Head of caudate nucleus (tissue), 42 donors: ENCODE data around the gene GRAMD1B.
A peak's percentile ranks its signal among the peaks of the same experiment; 100 is the strongest.

ENCODE experiments used
- DNase-seq, 42 donors: peaks; one replicate each; pipeline versions ENCODE4 v3.0.0 to v3.0.0-alpha.2; 2020 to 2021; ENCODE audit warnings: mixed read lengths in 7 of 42
- intact Hi-C: fragments of 100-400 bp; cut with DNase I; formaldehyde crosslinking; loops from one replicate; pipeline ENCODE4 v1.15.0; 2022

Gene GRAMD1B

DNA sequence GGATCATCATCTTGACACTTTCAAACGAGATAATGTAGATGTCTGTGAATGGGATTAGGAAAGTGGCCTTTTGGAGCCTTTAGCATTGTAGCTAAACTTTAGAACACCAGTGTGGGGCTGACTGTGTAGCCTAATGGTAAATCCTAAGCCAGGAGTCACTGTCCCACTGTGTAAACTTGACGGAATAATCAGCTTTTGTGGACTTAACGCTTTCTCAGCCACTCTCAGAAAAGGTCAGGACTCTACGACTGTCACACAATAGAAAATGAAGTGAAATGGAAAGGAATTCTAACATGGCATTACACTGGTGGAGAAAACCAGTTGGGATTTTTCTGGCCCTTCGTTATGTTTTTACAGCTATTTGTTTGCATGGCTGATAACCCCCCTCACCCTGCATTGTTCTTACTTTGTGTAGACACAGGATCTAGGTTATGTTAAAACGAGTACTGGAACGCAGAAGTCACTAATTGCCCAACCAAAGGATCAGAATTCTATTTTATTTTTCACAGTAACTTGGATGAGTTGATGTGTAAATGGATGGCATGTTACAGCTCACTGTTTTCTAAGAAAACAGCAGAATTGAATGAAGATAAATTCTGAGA is 22.0 kb upstream of the GRAMD1B start:
- DNase-seq: no peak
- intact Hi-C loops: loop anchor here (10.0 kb wide), 1 partner anchor 67 kb away; no protein-coding TSS in a partner anchor

DNA sequence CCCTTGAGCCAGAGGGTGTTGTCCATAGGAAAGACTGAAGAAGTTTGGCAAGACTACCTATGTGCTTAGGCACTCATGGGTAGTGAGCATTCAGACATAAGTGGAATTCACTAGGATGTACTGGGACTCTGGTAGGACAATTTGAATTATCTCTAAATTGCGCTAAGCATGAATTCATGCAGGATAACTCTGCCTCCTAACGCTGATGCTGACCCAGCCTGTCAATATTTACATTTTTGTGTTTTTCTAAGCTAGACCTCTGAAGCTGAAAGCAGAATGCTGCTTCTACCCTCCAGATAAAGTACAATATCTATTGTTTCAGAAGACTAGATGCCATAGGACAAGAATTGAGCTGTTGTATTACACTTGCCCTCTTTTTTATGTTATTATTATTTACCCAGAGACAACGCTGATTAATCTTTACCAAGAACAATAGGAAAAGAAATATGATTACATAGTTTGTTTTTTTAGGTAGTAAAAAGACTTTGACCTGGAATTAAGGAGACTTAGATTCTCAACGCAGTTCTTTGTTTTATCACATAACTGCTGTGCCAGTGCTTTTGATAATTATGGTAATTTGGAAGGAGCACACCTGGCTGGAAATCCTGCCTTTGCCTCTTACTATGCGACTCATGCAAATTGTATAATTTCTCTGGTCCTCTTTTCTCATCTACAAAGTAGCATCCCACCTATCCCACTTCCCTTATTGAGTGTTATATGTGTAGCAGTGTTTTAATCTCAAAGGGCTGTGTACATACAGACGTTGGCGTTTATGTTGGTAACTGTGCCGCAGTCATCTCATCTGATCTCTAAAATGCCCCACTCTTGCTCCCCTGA is 21.2 kb upstream of the GRAMD1B start:
- intact Hi-C loops: loop anchor here (10.0 kb wide), 1 partner anchor 66 kb away; no protein-coding TSS in a partner anchor
- no peak for DNase-seq

DNA sequence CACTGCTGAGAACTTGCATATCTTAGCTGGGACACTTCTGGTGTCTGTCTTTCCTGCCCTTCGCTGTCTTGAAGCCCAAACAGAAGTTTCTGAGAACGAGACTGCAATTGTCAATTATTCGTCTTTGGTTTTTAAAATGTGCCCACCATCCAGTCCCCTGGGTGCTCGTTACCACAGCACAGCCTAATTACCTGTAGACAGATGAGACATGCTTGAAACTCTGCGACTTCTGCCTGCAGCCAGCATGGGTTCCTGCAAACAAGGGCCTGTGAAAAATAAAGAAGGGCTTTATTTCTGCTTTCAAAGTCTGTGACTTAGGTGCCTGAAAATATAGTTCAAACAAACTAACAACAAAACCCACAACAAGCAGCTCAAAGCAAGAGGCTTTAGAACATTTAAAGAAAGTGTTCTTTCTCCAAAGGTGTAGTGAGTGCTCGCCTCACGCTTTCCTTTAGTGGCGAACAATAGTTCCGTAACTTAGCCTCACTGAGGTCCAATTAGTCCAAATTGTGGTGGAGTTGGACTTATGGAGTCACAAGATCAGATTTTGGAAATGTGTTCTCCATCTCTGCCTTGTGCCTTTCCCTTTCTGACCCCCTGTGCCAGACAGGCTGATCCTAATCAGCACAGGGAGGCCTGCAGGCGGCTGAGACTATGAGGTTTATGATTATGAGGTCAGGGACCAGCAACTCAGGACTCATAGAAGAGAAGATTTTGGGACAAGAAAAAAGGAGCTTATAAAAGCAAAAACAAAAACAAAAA is 20.4 kb upstream of the GRAMD1B start:
- intact Hi-C loops: loop anchor here (10.0 kb wide), 1 partner anchor 65 kb away; no protein-coding TSS in a partner anchor
- no peak for DNase-seq

DNA sequence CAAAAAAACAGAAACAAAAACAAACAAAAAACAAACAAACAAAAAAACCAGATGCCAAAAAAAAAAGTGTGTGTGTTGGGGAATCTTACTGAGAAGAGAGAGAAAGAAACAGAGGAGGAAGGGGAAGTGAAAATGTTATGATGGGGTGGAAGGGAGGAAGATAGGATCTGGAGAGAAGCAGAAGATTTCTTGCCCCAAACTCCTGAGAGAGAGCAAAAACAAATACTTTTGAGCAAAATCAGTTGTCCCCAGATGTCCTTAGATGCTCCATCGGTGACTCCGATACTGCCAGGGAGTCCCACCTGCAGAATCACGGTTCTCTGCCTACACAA is 19.9 kb upstream of the GRAMD1B start:
- no peak for DNase-seq
- intact Hi-C loops: no loop called here

DNA sequence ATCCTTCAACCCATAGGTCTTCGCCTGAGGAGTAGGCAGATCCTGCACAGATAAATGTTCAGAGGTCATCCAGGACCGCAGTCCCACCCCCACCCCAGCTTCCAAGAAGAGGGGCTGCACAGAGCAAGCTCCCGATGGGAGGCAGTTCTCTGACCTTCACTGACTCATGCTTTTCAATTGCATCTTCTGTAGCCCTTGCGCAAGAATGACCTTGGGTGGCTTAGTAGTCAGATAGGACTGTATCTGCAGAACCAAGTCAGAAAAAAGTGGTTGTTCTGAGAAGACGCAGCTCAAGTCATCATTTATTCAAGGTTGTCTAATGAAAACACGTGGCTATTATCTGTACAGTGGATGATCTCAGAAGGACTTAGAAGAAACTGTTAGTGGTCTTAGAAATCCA is 16.4 kb upstream of the GRAMD1B start:
- intact Hi-C loops: no loop called here

DNA sequence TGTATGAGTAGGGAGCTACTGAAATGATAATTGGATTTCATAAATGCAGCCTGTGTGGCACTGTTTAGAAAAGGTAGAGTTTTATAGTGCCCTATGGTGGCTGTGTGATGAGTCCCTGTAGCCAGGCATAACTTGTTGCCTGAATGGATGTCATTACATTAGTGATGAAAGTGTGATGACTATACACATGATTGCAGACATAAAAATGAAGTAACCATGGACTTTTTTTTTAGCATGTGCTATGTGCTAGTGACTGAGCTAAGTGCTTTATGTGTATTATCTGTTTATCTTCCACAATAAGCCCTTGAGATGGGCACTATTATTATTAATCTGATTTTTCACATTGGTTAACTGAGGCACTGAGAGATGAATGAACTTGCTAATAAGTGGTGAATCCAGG is 13.5 kb upstream of the GRAMD1B start:
- no peak for DNase-seq
- intact Hi-C loops: no loop called here

More for the DNA sequence above, 16.4 kb upstream of the GRAMD1B start:
- no peak for DNase-seq

DNA sequence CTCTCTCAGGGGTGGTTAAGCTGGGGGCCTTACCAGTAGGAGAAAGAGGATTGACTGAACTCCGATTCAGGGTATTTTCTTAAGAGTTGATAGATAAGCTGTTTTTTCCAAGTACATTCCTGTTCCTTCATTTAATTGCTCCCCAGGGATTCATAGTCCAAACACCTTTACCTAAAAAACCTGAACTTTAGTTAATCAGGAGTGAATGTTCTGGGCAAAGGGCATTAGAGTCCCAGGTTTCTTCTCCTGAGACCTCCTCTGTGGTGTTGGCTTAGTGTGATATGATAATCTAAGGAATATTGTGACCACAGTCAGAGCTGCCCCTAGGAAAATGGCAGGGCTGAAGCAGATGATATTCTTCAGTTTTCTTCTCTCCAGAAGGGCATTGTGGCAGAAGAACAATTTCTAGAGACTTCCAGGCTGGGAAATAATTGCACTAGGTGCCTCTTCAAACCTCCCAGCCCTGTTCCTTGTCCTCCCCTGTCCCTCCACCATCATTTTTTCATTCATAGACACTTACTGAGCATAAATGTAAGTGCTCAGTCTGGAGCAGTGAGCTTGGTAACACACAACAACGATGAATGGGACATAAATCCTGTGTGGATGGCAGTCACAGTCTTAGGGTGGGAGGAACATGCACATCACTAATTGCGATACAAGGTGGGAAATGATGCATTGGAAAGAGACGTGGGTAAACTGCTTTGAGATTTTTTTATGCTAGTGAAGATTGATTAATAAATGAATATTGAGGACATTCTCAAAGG is 11.5 kb upstream of the GRAMD1B start:
- intact Hi-C loops: no loop called here
- DNase-seq: no peak

DNA sequence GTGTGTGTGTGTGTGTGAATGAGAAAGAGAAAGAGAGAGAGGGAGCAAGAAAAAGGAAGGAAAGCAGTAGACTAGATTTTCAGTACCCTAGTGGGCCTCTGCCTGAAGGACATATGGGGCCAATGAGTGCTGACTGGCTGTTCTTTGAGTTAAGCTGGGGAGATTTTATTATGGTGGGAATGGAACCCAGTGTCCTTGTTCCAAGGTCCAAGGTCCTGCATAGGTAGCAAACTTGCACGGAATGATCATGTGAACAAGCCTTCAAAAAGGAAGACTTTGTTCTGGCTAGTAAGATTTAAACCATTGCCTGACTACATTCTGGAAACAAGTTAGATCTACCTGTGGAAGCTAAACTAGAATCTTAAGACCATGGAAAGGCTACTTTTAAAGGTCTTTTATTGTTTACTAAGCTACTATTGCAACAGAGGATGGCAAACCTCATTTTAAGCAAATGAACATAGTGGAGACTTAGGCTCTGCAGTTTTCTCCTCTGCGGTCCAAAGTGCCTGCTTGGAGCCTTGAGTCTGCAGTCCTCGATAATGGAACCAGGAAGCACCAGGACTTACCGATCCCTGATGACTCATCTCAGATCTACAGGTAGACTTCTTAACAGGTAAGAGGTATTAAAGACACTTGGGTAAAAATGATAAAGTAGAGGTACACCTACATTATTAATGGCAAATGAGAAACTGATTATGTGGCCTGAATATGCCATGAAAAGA is 10.2 kb upstream of the GRAMD1B start:
- no peak for DNase-seq
- intact Hi-C loops: no loop called here

DNA sequence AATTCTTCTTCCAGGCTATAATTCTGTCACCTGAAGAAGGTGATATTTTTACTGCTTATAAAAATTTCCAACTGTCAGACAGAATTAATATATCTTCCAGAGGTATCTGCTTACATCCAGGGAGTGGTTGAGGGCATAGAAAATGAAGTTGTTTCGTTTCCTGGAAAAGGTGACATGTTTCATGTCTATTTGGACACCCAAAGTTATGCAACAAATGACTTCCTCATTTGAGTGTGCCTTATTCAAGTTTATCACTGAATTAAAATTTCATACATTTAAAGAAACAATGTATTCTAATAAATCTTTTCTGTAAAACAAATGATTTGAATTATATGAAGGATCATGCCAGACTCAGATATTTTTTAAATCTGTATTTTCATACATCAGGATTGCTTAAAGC is 8.5 kb upstream of the GRAMD1B start:
- intact Hi-C loops: no loop called here
- no peak for DNase-seq

DNA sequence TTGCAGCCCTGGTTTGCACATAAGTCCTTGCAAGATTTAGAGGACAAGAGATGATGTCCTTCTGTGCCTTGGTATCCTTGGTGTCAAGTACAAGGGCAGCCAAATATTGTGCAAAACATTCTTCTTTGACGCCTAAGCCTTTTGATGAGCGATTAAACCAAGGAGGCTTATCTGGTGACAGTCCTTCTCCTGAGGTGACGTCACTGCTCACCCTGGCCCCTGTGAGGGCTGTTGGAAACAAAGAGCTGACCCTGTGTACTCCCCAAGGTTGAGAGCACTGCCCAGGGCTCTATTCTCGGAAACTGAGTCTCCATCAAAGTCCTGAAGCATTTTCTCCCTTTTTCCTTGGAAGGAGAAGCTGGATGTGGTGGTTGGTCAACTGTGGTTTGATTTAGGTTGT is 4.7 kb upstream of the GRAMD1B start:
- DNase-seq: no peak
- intact Hi-C loops: no loop called here

DNA sequence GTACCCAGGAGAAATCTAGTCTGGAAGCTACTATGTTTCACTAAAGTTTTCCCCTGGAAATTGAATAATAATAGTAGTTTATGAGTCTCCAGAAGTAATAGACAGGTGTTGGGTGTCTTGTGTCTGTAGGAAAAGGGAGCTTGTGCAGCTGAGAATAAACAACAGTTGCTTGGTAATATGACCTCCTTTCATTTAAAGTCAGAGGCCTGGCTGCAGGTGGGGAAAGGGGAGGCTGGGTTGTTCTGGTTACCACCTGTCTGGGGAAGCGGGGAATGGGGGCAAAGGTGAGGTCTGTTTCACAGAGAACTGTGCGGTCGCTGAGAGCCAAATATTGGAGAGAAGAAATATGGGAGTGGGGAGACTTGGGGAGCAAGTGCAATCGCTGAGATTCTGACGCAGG is 3.3 kb upstream of the GRAMD1B start:
- DNase-seq: no peak
- intact Hi-C loops: no loop called here

DNA sequence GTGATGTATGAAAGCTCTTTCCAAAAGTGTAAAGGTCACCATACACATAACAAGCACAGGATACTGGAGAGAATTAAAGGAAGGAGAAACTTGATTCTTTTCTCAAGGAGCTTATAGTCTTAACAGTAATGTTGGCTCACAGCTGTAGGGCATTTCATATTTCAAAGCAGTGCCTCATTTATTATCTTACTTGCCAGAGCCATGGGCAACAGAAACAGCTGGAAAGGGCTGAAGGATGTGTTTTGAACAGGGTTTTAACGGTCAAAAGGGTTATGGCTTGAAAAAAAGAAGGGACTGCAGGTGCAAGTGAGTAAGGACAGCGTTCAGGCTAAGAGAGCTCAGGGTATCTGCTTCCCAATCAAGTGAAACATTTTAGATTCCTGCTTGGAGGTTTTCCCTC is 2.7 kb upstream of the GRAMD1B start:
- intact Hi-C loops: no loop called here
- DNase-seq: no peak

DNA sequence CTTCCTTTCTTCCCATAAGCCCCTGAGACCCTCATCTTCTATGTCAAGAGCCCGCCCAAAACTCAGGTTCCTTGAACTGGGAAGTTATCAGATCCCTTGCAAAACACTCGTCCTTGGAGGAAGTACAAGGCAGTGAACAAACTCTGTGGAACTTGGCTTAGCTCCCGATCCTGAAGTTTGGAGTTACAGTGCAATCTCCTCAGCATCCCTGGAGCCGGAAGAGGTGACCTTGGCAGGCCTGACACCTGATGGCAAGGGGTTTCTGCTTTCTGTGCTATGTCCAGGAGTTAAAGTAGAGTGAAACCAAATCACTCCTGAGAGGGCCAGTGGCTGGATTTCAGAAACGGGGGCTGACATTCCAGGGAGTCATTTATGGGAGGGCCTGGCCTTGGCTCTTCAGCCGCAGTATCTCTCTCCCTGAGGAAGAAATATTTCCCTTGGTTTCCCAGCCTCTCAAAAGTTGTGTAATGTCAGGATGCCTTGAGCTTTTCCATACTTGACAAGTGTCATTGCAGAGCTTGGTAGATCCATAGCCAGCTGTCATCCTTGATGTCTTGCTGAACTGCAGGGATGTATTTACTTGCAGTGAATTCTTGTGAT is 1.9 kb upstream of the GRAMD1B start:
- no peak for DNase-seq
- intact Hi-C loops: no loop called here

DNA sequence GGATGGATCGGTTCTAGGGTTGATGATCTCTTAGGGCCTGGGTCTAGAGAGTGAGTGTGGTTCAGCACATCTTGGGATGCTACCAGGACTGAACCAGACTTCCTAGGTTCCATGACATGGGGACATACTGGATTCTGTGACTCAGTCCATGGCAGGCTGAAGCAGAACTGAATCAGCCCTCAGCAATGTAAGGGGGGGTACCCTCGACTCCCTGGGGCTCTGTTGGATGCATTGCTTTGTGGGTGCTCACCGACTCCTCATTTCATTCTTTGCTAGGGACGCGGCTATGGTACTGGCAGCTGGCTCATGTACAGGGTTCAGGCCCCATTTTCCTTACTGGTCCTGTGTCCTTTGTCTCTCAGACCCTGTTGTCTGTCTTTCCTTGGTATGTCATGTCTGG is 733 bp upstream of the GRAMD1B start:
- no peak for DNase-seq
- intact Hi-C loops: no loop called here

DNA sequence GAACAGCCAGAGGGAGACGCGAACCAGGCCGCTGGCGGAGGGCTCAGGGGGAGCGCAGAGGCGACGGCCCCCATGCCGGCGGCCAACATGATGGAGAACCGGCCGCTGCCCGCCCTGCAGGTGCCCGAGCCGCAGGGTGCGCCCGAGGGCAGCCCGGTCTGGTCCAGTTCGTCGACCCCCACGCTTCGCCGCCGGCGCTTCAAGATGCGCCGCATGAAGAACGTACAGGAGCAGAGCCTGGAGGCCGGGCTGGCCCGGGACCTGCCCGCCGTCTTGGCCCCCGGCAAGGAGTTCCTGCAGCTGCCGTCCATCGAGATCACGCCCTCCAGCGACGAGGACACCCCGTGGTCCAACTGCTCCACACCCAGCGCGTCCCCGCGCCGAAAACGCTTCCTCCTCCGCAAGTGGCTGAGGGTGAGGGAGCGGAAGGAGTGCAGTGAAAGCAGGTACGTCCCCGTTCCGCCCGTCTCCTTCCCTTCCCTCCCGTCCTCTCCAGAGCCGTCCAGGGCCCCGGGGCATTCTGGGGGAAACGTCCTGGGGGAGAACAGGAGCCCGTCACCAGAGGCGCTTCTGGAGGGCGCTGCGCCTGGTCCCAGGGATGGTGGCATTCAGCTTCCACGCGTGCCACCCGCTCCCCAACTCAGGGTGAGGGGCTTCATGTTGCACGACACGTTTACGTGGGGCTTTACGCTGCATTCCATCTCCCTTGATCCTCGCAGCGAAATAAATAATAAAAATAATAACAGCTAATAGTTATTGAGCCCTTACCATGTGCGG is 840 bp downstream of the GRAMD1B start:
- intact Hi-C loops: no loop called here
- peak in 40 of 42 donors; percentile 18 to 73 (median 42) for DNase-seq

DNA sequence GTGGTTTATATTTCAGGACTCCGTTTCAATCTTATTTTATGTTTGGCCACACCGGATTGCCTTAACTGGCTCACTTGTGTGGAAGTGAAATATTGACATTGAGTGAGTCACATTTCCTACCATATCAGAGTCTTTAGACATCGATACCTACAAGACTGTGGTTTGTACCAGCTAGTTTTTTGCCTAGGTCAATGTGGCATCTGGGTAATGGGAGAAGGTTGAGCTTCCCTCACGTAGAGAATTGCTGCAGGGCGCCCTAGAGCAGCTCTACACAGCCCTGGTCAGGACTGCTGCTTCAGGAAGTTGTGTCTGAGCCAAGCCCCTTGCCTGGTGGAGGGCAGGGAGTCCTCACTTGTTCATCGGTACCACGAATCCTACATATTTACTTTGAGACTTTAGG is 1.6 kb downstream of the GRAMD1B start:
- intact Hi-C loops: no loop called here
- peak in 1 of 42 donors; percentile 39 for DNase-seq

DNA sequence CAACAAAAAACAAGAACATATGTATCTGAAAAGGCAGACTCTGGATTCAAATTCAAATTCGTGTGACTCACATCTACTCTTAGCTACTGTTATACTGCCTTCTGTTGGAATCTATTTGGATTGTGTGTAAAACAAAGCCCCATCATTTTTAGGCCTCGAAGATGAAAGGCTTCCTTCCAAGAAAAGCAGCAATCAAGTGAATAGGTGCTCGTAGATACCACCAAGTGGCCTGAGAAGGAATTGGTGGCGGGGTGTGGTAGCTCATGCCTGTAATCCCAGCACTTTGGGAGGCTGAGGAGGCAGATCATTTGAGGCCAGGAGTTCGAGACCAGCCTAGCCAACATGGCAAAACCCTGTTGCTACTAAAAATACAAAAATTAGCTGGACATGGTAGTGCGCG is 4.2 kb downstream of the GRAMD1B start:
- intact Hi-C loops: no loop called here
- no peak for DNase-seq

DNA sequence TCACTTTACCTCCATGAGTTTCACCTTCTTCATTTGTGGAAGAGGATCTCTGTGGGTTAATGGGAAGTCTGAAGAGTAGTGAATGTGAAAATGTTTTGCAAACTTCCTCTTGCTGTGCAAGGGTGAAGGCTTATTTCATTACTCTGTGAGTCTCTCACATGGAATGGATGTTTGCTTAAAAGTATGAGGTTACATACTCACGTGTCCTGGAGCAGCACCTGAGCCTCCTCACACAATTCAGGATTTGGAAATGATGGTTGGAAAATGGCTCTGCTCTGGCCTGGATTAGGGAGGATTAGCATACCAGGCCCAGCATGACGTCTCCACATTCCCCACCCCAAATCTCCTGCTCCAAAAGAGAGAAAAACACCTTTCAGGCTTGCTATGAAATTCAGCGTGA is 4.8 kb downstream of the GRAMD1B start:
- intact Hi-C loops: no loop called here
- no peak for DNase-seq
